Smooth muscle cell (in vitro differentiated cells): ENCODE results near the gene PTPRE. TPM values are rescaled to one million over a fixed set of nuclear protein-coding genes. Genes with fewer than 3 reads are reported as not detected.

Experiments
- DNase-seq: peaks from one replicate; lab custom pipeline; 2025; ENCODE audit not compliant: unreplicated experiment; lab: John Stamatoyannopoulos, UW
- H2AFZ ChIP-seq: fragments of 200-600 bp; sonication (generic); 2 replicates; pipeline ENCODE4 v1.6.0; 2016; ENCODE audit warnings: antibody characterized with exemption, low read depth, mild to moderate bottlenecking
- H3F3A ChIP-seq: fragments of 200-600 bp; sonication (generic); 2 replicates; pipeline ENCODE4 v1.6.0; 2017; ENCODE audit warnings: antibody characterized with exemption, low read depth
- H3K27ac ChIP-seq: fragments of 200-600 bp; sonication (generic); 2 replicates; pipeline ENCODE4 v1.5.1; 2016; ENCODE audit warnings: low read depth, mild to moderate bottlenecking
- H3K27me3 ChIP-seq: fragments of 200-600 bp; sonication (generic); 2 replicates; pipeline ENCODE4 v1.6.1; 2016; ENCODE audit warnings: low read depth, mild to moderate bottlenecking
- H3K36me3 ChIP-seq: fragments of 200-600 bp; sonication (generic); 2 replicates; pipeline ENCODE4 v1.5.1; 2016; ENCODE audit warnings: low read depth
- H3K4me1 ChIP-seq: fragments of 200-600 bp; sonication (generic); 2 replicates; pipeline ENCODE4 v1.5.1; 2016; ENCODE audit warnings: low read depth
- H3K4me2 ChIP-seq: fragments of 200-600 bp; sonication (generic); 2 replicates; pipeline ENCODE4 v1.6.0; 2016; ENCODE audit warnings: mild to moderate bottlenecking
- H3K4me3 ChIP-seq: fragments of 200-600 bp; sonication (generic); 2 replicates; pipeline ENCODE4 v1.5.1; 2016; ENCODE audit warnings: mild to moderate bottlenecking
- H3K79me2 ChIP-seq: fragments of 200-600 bp; sonication (generic); 2 replicates; pipeline ENCODE4 v1.6.0; 2016; ENCODE audit warnings: low read depth, mild to moderate bottlenecking
- H3K9ac ChIP-seq: fragments of 200-600 bp; sonication (generic); 2 replicates; pipeline ENCODE4 v1.6.0; 2016; ENCODE audit warnings: low read depth
- H3K9me3 ChIP-seq: fragments of 200-600 bp; sonication (generic); replicated peaks from 2 replicates; pipeline ENCODE4 v1.5.1; 2016; ENCODE audit warnings: low read depth
- H4K20me1 ChIP-seq: fragments of 200-600 bp; sonication (generic); 2 replicates; pipeline ENCODE4 v1.6.0; 2016; ENCODE audit warnings: low read depth
- whole genome bisulfite sequencing: methylation state at CpG from one replicate; pipeline ENCODE4 v1.1.7; 2016; ENCODE audit warnings: low lambda C conversion rate; 5-methylcytosine and 5-hydroxymethylcytosine counted together
- polyA plus RNA-seq: library from polyadenylated mRNA; unstranded; fragments of >200 nt; fragmentation: Nextera tagmentation; extraction: Ambion mirVana; gene quantifications from 2 replicates; pipeline ENCODE4 v1.2.1, GENCODE V29; 2016
- total RNA-seq: library from RNA; depleted of rRNA; stranded (reverse); fragments of >200 nt; gene quantifications from 2 replicates; pipeline ENCODE4 v1.2.3, GENCODE V29; 2014
- TF ChIP-seq, protein P1 (sequence below): fragments of 200-600 bp; sonication (generic); IDR thresholded peaks from 2 replicates; pipeline ENCODE4 v1.5.1; 2017; ENCODE audit warnings: borderline replicate concordance, mild to moderate bottlenecking, antibody characterized with exemption; ENCODE audit not compliant: insufficient read depth, poor library complexity, severe bottlenecking

Gene PTPRE
- total and polyA plus RNA-seq, 2 experiments from 2014 or later, result 17.1 to 22.7 TPM

DNA sequence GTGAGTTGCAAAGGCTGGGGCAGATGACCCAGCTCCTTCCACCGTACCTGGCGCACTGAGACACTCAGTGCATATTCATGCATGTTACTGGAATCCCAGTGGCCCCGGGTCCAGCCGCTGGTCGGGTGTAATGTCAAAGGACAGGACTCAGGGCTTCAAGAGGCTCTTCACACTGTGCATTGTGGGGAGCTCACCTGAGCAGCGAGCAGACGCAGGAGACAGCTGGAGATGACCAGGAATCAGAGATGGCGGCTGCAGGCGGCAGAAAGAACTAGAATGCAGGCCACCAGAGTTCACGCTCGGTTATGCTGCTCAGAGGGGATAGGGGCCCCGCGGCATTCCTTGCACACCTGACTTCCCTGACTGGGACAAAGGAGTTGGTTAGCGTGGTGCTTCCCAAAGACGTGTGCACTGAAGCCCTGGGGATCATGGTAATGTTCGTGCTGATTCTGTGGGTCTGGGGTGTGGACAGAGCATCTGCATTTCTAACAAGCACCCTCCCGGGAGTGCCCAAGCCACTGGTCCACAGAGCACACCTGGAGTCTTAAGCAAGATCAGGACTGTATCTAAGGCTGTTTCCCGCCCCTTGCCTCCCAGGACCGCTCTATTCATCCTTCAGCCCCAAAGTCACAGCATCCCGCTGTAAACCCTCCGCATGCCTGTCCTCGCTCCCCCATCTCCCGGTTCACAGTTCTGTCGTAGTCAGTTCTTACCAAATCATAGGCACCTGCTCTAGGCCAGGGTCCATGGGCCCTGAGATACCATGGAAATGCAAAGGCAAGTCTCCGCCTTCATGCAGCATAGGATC, 148.4 kb downstream of the PTPRE start:
- Histone ChIP-seq H4K20me1 (peaks cover 7% of the 10 kb centered on the region), H3K79me2 (no peaks in the 10 kb centered on the region), H3K27me3 (no peaks in the 10 kb centered on the region), H3F3A (no peaks in the 10 kb centered on the region), H3K9me3 (no peaks in the 10 kb centered on the region), H3K36me3 (no peaks in the 10 kb centered on the region), H3K4me1 (no peaks in the 10 kb centered on the region), H2AFZ (no peak overlapping the region), H3K27ac (no peak overlapping the region), H3K4me3 (no peak overlapping the region), H3K9ac (no peak overlapping the region), H3K4me2 (no peak overlapping the region)
- 95% methylated on average over 25 of the region's 25 CpGs for WGBS
- TF ChIP-seq, protein P1, sequence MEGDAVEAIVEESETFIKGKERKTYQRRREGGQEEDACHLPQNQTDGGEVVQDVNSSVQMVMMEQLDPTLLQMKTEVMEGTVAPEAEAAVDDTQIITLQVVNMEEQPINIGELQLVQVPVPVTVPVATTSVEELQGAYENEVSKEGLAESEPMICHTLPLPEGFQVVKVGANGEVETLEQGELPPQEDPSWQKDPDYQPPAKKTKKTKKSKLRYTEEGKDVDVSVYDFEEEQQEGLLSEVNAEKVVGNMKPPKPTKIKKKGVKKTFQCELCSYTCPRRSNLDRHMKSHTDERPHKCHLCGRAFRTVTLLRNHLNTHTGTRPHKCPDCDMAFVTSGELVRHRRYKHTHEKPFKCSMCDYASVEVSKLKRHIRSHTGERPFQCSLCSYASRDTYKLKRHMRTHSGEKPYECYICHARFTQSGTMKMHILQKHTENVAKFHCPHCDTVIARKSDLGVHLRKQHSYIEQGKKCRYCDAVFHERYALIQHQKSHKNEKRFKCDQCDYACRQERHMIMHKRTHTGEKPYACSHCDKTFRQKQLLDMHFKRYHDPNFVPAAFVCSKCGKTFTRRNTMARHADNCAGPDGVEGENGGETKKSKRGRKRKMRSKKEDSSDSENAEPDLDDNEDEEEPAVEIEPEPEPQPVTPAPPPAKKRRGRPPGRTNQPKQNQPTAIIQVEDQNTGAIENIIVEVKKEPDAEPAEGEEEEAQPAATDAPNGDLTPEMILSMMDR, result no peak
- DNase-seq, result no peak

DNA sequence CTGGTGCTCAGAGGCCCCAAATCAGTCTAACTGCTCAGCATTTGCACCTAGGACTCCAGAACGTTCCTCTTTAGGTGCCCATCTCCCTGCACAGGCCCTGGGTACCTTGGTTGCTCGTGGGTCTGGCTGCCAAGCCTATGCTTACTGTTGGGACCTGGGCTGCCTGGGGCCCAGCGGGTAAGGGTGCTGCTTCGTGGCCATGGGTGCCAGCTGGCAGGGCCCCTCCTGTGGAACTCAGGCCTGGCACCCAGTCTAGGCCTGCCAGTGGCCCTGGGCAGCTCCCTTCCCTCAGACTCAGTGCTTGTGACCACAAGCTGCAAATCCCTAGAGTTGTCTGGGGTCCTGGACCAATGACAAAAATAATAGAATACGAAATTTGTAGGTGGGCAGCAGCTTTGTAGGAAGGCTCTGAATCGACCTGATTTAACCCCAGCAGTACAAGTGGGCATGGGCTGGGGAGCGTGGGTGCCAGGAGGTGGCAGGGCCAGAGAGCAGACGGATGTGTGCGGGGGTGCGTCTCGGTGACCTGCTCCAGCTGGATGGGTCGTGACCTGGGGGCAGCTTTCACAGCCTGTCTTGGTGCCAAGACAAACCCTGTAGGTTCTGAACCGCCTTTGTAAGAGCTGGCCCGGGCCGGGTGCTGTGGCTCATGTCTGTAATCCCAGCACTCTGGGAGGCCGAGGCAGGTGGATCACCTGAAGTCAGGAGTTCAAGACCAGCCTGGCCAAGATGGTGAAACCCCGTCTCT, 149.6 kb downstream of the PTPRE start:
- DNase-seq, result no peak
- H3K79me2 ChIP-seq, result no peaks in the 10 kb centered on the region
- 92% methylated on average over 17 of the region's 17 CpGs for WGBS
- no peak overlapping the region for H3K27ac ChIP-seq
- H4K20me1 ChIP-seq, result peaks cover 7% of the 10 kb centered on the region
- no peak overlapping the region for H3K9ac ChIP-seq
- no peak overlapping the region for H2AFZ ChIP-seq
- H3K4me1 ChIP-seq, result no peaks in the 10 kb centered on the region
- no peaks in the 10 kb centered on the region for H3K36me3 ChIP-seq
- H3K4me3 ChIP-seq, result no peak overlapping the region
- no peaks in the 10 kb centered on the region for H3K27me3 ChIP-seq
- TF ChIP-seq, protein P1, result no peak
- no peaks in the 10 kb centered on the region for H3K9me3 ChIP-seq
- no peaks in the 10 kb centered on the region for H3F3A ChIP-seq
- H3K4me2 ChIP-seq, result no peak overlapping the region

DNA sequence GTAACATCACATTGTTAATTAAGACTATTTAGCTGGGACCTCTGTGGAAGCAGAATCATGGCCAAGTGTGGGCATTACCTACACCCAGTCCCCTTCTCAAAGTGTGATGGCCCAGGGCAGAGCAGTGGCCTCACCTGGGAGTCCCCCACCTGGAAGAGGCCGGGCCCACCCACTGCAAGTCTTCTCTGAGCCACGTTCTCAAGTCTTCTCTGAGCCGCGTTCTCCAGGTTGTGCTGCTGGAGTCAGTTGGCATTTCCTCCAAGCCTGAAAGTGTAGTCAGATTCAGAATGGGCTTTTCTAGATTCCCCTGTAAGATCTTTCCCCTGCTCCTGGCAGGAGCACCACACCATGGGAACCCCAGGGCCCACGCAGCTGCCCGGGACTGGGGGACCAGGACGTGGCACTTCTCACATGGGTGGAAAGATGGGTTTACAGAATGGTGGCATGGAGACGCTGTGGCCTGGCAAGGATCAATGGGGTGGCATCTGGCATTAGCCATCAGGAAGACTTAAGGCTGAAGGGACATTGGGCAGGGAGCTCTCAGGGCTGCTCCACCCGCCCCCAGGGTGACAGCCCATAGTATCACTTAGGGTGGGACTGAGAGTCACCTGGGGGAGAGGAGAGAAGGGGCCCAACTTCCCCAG, 151.3 kb downstream of the PTPRE start:
- Histone ChIP-seq H2AFZ (no peak overlapping the region), H3K27me3 (no peaks in the 10 kb centered on the region), H3K4me1 (peaks cover 11% of the 10 kb centered on the region), H4K20me1 (peaks cover 7% of the 10 kb centered on the region), H3K79me2 (no peaks in the 10 kb centered on the region), H3F3A (peaks cover 9% of the 10 kb centered on the region), H3K9me3 (no peaks in the 10 kb centered on the region), H3K4me3 (no peak overlapping the region), H3K36me3 (no peaks in the 10 kb centered on the region), H3K27ac (no peak overlapping the region), H3K9ac (no peak overlapping the region), H3K4me2 (no peak overlapping the region)
- TF ChIP-seq, protein P1, result no peak
- WGBS, result 93% methylated on average over 9 of the region's 9 CpGs
- DNase-seq, result no peak
